Measurements from ENCODE around the gene DUSP28.

Gene DUSP28

DNA sequence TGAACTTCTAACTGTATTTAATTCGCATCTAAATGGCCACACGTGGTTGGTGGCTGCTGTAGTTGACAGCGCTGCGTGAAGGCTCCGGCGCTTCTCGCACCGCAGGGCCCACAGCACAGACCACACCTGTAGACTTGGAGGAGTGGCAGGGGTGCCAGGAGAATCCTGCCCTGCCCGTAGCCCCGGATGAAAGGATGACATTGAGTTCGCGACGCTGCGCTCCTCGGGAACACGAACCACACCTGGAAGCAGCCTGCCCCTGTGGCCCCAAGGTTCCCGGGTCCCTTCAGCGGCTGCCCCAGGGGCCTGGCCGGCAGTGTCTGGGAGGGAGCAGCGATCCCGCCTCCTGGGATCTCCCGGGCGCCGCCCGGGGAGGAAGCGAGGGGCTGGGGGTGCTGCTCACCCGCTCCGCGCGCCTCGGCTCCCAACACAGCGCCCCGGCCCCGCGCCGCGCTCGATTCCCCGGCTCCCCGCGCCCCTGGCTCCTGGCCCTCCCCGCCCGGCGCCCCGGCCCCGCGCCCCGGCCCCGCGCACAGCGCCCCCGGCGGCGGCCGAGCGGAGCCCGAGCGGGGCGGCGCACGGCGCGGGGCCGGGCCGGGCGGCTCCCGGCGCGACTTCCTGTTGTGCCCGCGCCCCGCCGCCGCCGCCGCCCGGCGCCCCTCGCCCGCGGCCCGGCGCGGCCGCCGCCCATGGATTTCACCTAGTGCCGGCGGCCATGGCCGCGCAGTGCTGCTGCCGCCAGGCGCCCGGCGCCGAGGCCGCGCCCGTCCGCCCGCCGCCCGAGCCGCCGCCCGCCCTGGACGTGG, 7.9 kb downstream of the DUSP28 start, which contains the start of gene RNPEPL1:
TSS of gene RNPEPL1 (plus strand) at position 613 of the 806 bp plus-strand sequence. CDS start at position 716, 103 bp downstream.
- peaks cover 26% of the 10 kb centered on the region for H3K79me2 ChIP-seq (ENCODE audit: low read length)
- no peaks in the 10 kb centered on the region for H3K9me3 ChIP-seq (ENCODE audit: insufficient read depth, low read length)
- no peak for TF ChIP-seq EZH2phosphoT487 (IDR thresholded peaks at IDR 0.05; ENCODE audit: low read depth)
- no peak for TF ChIP-seq CTCF (IDR thresholded peaks at IDR 0.05; ENCODE audit: low read depth, low read length)
- peaks cover 35% of the 10 kb centered on the region for H3K4me1 ChIP-seq (ENCODE audit: low read length)
- H3K4me3 ChIP-seq (ENCODE audit: low read length) = peak within 1 kb of the TSS; percentile 94
- H3K27me3 ChIP-seq (ENCODE audit: low read depth, low read length) = no peaks in the 10 kb centered on the region
- H3K36me3 ChIP-seq (replicated peaks; ENCODE audit: low read depth, low read length) = no peaks in the 10 kb centered on the region
- peaks cover 9% of the 10 kb centered on the region; the same call in 1 of the 2 replicates for H4K20me1 ChIP-seq (ENCODE audit: insufficient read depth, low read length)
- peak within 1 kb of the TSS; percentile 99 for H3K4me2 ChIP-seq (ENCODE audit: low read length)
- peak within 1 kb of the TSS; percentile 87 for H3K9ac ChIP-seq (ENCODE audit: low read length)
- H2AFZ ChIP-seq (ENCODE audit: low read depth, low read length) = peak within 1 kb of the TSS; percentile 39; the same call in 1 of the 2 replicates
- peak within 1 kb of the TSS; percentile 46 for H3K27ac ChIP-seq (ENCODE audit: low read length)

DNA sequence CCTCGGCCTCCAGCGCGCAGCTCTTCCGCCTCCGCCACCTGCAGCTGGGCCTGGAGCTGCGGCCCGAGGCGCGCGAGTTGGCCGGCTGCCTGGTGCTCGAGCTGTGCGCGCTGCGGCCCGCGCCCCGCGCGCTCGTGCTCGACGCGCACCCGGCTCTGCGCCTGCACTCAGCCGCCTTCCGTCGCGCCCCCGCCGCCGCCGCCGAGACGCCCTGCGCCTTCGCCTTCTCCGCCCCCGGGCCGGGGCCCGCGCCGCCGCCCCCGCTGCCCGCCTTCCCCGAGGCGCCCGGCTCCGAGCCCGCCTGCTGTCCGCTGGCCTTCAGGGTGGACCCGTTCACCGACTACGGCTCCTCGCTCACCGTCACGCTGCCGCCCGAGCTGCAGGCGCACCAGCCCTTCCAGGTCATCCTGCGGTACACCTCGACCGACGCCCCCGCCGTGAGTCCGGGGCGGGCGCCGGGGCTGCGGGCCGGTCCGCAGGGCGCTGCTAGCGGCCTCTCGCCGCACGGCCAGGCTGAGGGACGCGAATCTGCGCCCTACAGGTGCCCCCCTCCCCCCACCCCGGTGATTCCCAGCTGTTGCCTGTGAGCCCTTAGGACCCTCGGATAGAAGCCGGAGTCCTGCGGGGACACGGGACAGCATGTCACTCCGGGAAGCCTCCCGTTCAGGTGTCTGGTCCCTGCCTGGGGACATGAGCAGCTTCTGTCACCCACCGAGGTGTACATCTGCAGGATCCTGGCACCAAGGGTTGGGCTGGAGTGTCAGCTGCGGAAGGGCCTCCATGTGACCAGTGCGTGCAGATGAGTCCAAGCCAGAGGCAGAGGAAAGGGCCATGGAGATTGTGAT, 8.7 kb downstream of the DUSP28 start:
- Histone ChIP-seq H2AFZ (ENCODE audit: low read depth, low read length) (no peak overlapping the region), H3K4me1 (ENCODE audit: low read length) (peaks cover 35% of the 10 kb centered on the region), H3K36me3 (replicated peaks; ENCODE audit: low read depth, low read length) (no peaks in the 10 kb centered on the region), H3K4me3 (ENCODE audit: low read length) (peak overlapping the region; percentile 85), H3K9ac (ENCODE audit: low read length) (peak overlapping the region; percentile 84), H3K27ac (ENCODE audit: low read length) (peak overlapping the region; percentile 39; the same call in 1 of the 2 replicates), H3K9me3 (ENCODE audit: insufficient read depth, low read length) (no peaks in the 10 kb centered on the region), H3K27me3 (ENCODE audit: low read depth, low read length) (no peaks in the 10 kb centered on the region), H3K79me2 (ENCODE audit: low read length) (peaks cover 26% of the 10 kb centered on the region), H3K4me2 (ENCODE audit: low read length) (peak overlapping the region; percentile 95), H4K20me1 (ENCODE audit: insufficient read depth, low read length) (peaks cover 9% of the 10 kb centered on the region; the same call in 1 of the 2 replicates)
- no peak for TF ChIP-seq CTCF (IDR thresholded peaks at IDR 0.05; ENCODE audit: low read depth, low read length)
- no peak for TF ChIP-seq EZH2phosphoT487 (IDR thresholded peaks at IDR 0.05; ENCODE audit: low read depth)

- Histone ChIP-seq H3K79me2 (ENCODE audit: low read length) (peaks cover 26% of the 10 kb centered on the region), H3K27ac (ENCODE audit: low read length) (no peak overlapping the region), H2AFZ (ENCODE audit: low read depth, low read length) (no peak overlapping the region), H3K9ac (ENCODE audit: low read length) (peak overlapping the region; percentile 84), H3K4me2 (ENCODE audit: low read length) (peak overlapping the region; percentile 95), H3K36me3 (replicated peaks; ENCODE audit: low read depth, low read length) (no peaks in the 10 kb centered on the region), H3K4me3 (ENCODE audit: low read length) (peak overlapping the region; percentile 85), H3K4me1 (ENCODE audit: low read length) (peaks cover 35% of the 10 kb centered on the region), H3K9me3 (ENCODE audit: insufficient read depth, low read length) (no peaks in the 10 kb centered on the region), H4K20me1 (ENCODE audit: insufficient read depth, low read length) (peaks cover 9% of the 10 kb centered on the region; the same call in 1 of the 2 replicates), H3K27me3 (ENCODE audit: low read depth, low read length) (no peaks in the 10 kb centered on the region)
- TF ChIP-seq EZH2phosphoT487 (IDR thresholded peaks at IDR 0.05; ENCODE audit: low read depth) (no peak), CTCF (IDR thresholded peaks at IDR 0.05; ENCODE audit: low read depth, low read length) (no peak)
Observed at GRCh38 chr2:240569523-240569997, 9.4 kb downstream of the DUSP28 start.

Data from OCI-LY3 (cell line).